Measurements from ENCODE around the gene USP35. TPM values are rescaled to one million over a fixed set of nuclear protein-coding genes. Genes with fewer than 3 reads are reported as not detected.
A peak's percentile ranks its signal among the peaks of the same experiment; 100 is the strongest.

Gene USP35
- total and polyA plus RNA-seq, 5 donors = 7.5 to 16.6 (median 11.5) TPM

DNA sequence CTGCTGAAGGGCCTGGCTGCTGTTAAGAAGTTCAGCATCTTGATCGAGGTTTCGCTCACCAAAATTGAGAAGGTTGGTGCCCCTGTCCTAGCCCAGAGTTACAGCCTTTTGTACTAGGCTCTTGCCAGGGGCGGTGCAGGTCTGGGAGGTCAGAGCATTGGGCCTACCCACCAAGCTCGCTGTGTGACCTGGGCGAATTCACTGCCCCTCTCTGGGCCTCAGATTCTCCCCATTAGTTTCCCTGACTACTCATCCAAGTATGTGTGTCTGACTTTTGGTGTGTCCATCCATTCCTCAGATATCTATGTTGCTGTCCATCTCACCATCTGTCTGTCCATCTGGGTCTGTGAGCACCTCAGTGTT, 10.9 kb downstream of the USP35 start:
- 97% methylated on average over 5 of the region's 5 CpGs for WGBS
- Histone ChIP-seq H3K4me1 (ENCODE audit: control insufficient read depth, insufficient read depth, low read length) (peaks cover 2% of the 10 kb centered on the region), H3K9me3 (ENCODE audit: control insufficient read depth, low read length) (no peaks in the 10 kb centered on the region), H3K27ac (ENCODE audit: low read length) (no peak overlapping the region), H3K27me3 (ENCODE audit: control insufficient read depth, insufficient read depth) (no peaks in the 10 kb centered on the region), H3K4me3 (ENCODE audit: low read length) (no peak overlapping the region)
- intact Hi-C loops (cut with DNase I) = no loop called here
- peak in 1 of 3 donors; percentile 5 for DNase-seq
- no peak for ATAC-seq

DNA sequence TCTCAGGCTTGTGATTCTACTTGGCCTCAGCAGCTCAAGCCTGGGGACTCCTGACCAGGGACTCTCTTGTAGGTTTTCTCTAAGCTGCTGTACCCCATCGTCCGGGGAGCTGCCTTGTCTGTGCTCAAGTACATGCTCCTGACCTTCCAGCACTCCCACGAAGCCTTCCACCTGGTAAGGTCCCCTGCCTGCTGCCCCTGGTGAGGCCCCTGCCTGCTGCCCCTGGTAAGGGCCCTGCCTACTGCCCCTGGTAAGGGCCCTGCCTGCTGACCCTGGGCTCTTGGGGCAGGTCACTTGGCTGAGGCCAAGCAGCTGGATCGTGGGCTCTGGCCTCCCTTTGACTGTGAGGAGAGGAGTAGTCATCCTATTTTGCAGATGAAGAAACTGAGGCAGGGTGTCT, 11.3 kb downstream of the USP35 start:
- peaks cover 2% of the 10 kb centered on the region for H3K4me1 ChIP-seq (ENCODE audit: control insufficient read depth, insufficient read depth, low read length)
- DNase-seq (peak in 1 of 3 donors; percentile 18), ATAC-seq (no peak)
- H3K27me3 ChIP-seq (ENCODE audit: control insufficient read depth, insufficient read depth) = no peaks in the 10 kb centered on the region
- no peak overlapping the region for H3K4me3 ChIP-seq (ENCODE audit: low read length)
- H3K9me3 ChIP-seq (ENCODE audit: control insufficient read depth, low read length) = no peaks in the 10 kb centered on the region
- no peak overlapping the region for H3K27ac ChIP-seq (ENCODE audit: low read length)
- intact Hi-C loops (cut with DNase I) = no loop called here
- WGBS = 88% methylated on average over 4 of the region's 4 CpGs

GRCh38 chr11:78200553-78200952, 11.8 kb downstream of the USP35 start:
- no peak overlapping the region for H3K4me3 ChIP-seq (ENCODE audit: low read length)
- no peaks in the 10 kb centered on the region for H3K27me3 ChIP-seq (ENCODE audit: control insufficient read depth, insufficient read depth)
- H3K4me1 ChIP-seq (ENCODE audit: control insufficient read depth, insufficient read depth, low read length) = peaks cover 2% of the 10 kb centered on the region
- H3K9me3 ChIP-seq (ENCODE audit: control insufficient read depth, low read length) = no peaks in the 10 kb centered on the region
- peak in 1 of 3 donors; percentile 32 for DNase-seq
- H3K27ac ChIP-seq (ENCODE audit: low read length) = no peak overlapping the region
- 93% methylated on average over 13 of the region's 13 CpGs for WGBS
- peak in 1 of 2 donors; percentile 7 for ATAC-seq
- intact Hi-C loops (cut with DNase I) = no loop called here

DNA sequence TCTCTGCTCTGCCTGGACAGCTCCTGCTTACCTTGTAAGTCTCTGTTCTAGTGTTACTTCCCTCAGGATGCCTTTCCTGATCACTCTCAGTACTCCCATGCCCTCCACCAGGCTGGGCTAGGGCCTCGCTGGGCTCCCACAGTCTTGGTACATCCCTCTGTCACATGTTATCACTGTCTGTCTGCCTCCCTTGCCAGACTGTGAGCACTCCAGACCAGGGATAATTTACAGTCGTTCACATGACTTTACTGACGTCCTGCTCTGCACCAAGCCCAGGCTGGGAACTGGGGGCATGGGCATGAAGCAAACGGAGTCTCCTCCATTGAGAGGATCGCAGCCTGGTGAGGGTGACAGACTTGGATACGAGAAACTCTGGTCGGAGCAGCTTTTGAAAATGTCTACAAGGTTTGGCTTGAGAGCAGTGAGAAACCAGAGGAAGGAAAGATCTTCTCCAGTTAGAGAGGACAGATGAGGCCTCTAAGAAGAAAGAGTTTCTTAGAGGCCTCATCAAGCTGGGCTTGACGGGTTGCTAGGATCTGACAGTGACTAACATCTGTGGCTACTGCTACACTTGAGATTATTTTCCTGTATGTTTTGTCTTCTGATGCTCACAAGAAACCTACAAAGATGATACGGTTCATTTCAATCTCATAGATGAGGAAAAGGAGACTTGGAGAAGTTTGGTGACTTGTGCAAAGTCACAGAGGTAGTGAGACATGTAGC, 12.5 kb downstream of the USP35 start:
- peak; percentile 68 to 78 for ATAC-seq
- Histone ChIP-seq H3K27ac (ENCODE audit: low read length) (no peak overlapping the region), H3K4me1 (ENCODE audit: control insufficient read depth, insufficient read depth, low read length) (peaks cover 2% of the 10 kb centered on the region), H3K9me3 (ENCODE audit: control insufficient read depth, low read length) (no peaks in the 10 kb centered on the region), H3K27me3 (ENCODE audit: control insufficient read depth, insufficient read depth) (no peaks in the 10 kb centered on the region), H3K4me3 (ENCODE audit: low read length) (no peak overlapping the region)
- peak in 1 of 3 donors; percentile 54 for DNase-seq
- intact Hi-C loops (cut with DNase I) = no loop called here
- WGBS = 75% methylated on average over 9 of the region's 9 CpGs

DNA sequence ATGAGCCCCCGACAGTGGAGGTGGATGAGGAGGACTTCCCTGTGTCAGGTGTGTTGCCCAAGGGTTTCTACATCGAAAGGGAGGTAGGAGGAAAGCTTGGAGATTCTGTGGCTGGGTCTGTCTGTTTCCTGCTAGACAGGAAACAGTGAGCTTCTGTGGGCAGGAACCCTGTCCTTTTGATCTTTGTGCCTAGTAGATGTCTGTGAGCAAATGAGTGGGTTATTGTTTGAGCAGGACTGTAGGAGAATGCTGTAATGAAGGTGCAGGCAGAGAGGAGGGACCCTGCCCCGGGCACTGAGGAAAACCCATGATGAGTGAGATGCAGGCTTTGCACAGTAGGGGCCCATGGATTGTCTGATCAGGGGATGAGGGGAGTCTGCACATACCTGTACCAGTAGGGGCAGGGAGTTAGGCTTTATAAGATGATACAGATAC, 14.0 kb downstream of the USP35 start:
- DNase-seq (peak in 1 of 3 donors; percentile 9), ATAC-seq (no peak)
- intact Hi-C loops (cut with DNase I) = no loop called here
- Histone ChIP-seq H3K4me1 (ENCODE audit: control insufficient read depth, insufficient read depth, low read length) (peaks cover 4% of the 10 kb centered on the region), H3K4me3 (ENCODE audit: low read length) (no peak overlapping the region), H3K9me3 (ENCODE audit: control insufficient read depth, low read length) (no peaks in the 10 kb centered on the region), H3K27me3 (ENCODE audit: control insufficient read depth, insufficient read depth) (no peaks in the 10 kb centered on the region), H3K27ac (ENCODE audit: low read length) (no peak overlapping the region)
- WGBS = 75% methylated on average over 3 of the region's 3 CpGs

- intact Hi-C loops (cut with DNase I) = no loop called here
- 88% methylated on average over 10 of the region's 10 CpGs for WGBS
- H3K4me3 ChIP-seq (ENCODE audit: low read length) = no peak overlapping the region
- ATAC-seq = no peak
- peaks cover 8% of the 10 kb centered on the region for H3K4me1 ChIP-seq (ENCODE audit: control insufficient read depth, insufficient read depth, low read length)
- no peak for DNase-seq
- no peaks in the 10 kb centered on the region for H3K9me3 ChIP-seq (ENCODE audit: control insufficient read depth, low read length)
- no peaks in the 10 kb centered on the region for H3K27me3 ChIP-seq (ENCODE audit: control insufficient read depth, insufficient read depth)
- no peak overlapping the region for H3K27ac ChIP-seq (ENCODE audit: low read length)
Measured at GRCh38 chr11:78203184-78203583, 14.5 kb downstream of the USP35 start.

GRCh38 chr11:78205256-78205655, 16.5 kb downstream of the USP35 start:
- no peak for ATAC-seq
- WGBS = 97% methylated on average over 4 of the region's 4 CpGs

DNA sequence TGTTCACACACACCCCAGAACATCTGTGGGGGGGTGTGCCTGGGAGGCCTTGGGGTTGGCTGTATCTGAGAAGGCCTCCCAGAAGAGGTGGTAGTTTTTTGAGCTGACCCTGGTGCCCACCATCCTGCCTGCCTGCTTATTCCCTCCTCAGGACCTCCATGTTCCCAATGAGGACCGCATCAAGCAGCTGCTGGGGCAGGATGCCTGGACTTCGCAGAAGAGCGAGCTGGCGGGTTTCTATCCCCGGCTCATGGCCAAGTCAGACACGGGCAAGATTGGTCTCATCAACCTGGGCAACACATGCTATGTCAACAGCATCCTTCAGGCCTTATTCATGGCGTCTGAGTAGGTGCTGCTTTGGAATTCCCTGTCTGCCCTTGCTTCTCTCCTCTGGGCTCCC, 17.0 kb downstream of the USP35 start:
- Histone ChIP-seq H3K27me3 (ENCODE audit: control insufficient read depth, insufficient read depth) (no peaks in the 10 kb centered on the region), H3K4me1 (ENCODE audit: control insufficient read depth, insufficient read depth, low read length) (peaks cover 9% of the 10 kb centered on the region), H3K4me3 (ENCODE audit: low read length) (no peak overlapping the region), H3K27ac (ENCODE audit: low read length) (no peak overlapping the region), H3K9me3 (ENCODE audit: control insufficient read depth, low read length) (no peaks in the 10 kb centered on the region)
- ATAC-seq (no peak), DNase-seq (peak in 1 of 3 donors; percentile 20)
- 89% methylated on average over 7 of the region's 7 CpGs for WGBS
- intact Hi-C loops (cut with DNase I) = no loop called here

More at GRCh38 chr11:78205256-78205655, 16.5 kb downstream of the USP35 start:
- Histone ChIP-seq H3K4me1 (ENCODE audit: control insufficient read depth, insufficient read depth, low read length) (peaks cover 10% of the 10 kb centered on the region), H3K27ac (ENCODE audit: low read length) (no peak overlapping the region), H3K27me3 (ENCODE audit: control insufficient read depth, insufficient read depth) (no peaks in the 10 kb centered on the region), H3K4me3 (ENCODE audit: low read length) (no peak overlapping the region), H3K9me3 (ENCODE audit: control insufficient read depth, low read length) (no peaks in the 10 kb centered on the region)
- DNase-seq = peak in 1 of 3 donors; percentile 12
- intact Hi-C loops (cut with DNase I) = no loop called here

GRCh38 chr11:78207532-78208256, 19.0 kb downstream of the USP35 start:
- Histone ChIP-seq H3K9me3 (ENCODE audit: control insufficient read depth, low read length) (no peaks in the 10 kb centered on the region), H3K27ac (ENCODE audit: low read length) (no peak overlapping the region), H3K4me3 (ENCODE audit: low read length) (no peak overlapping the region), H3K4me1 (ENCODE audit: control insufficient read depth, insufficient read depth, low read length) (peaks cover 8% of the 10 kb centered on the region), H3K27me3 (ENCODE audit: control insufficient read depth, insufficient read depth) (no peaks in the 10 kb centered on the region)
- WGBS = 88% methylated on average over 11 of the region's 11 CpGs
- DNase-seq = peak in 1 of 3 donors; percentile 24
- intact Hi-C loops (cut with DNase I) = no loop called here
- no peak for ATAC-seq

GRCh38 chr11:78208257-78209165, 19.8 kb downstream of the USP35 start:
- intact Hi-C loops (cut with DNase I) = no loop called here
- DNase-seq (peak in 1 of 3 donors; percentile 40), ATAC-seq (peak; percentile 21 to 46)
- 91% methylated on average over 16 of the region's 16 CpGs for WGBS
- no peak overlapping the region for H3K27ac ChIP-seq (ENCODE audit: low read length)
- no peak overlapping the region for H3K4me3 ChIP-seq (ENCODE audit: low read length)
- peaks cover 13% of the 10 kb centered on the region for H3K4me1 ChIP-seq (ENCODE audit: control insufficient read depth, insufficient read depth, low read length)
- no peaks in the 10 kb centered on the region for H3K27me3 ChIP-seq (ENCODE audit: control insufficient read depth, insufficient read depth)
- no peaks in the 10 kb centered on the region for H3K9me3 ChIP-seq (ENCODE audit: control insufficient read depth, low read length)
